ENCODE results near the gene LITAF. TPM values are rescaled to one million over a fixed set of nuclear protein-coding genes. Genes with fewer than 3 reads are reported as not detected.

LITAF gene
- polyA plus RNA-seq, 3 donors: 67.9 to 118 (median 69.0) TPM

GRCh38 chr16:11501632-11502031 is 85.1 kb downstream of the LITAF start:
- no peaks in the 10 kb centered on the region for H3K27me3 ChIP-seq (ENCODE audit: control insufficient read depth in 2 of 2, insufficient read depth in 2 of 2, low read length in 2 of 2)
- intact Hi-C loops (cut with micrococcal nuclease): no loop called here
- Mint-ChIP-seq H3K36me3 (no peaks in the 10 kb centered on the region), H3K9me3 (no peaks in the 10 kb centered on the region), H3K4me1 (peaks cover 36% of the 10 kb centered on the region), H3K27ac (peak overlapping the region in 1 of 7 donors; percentile 22), H3K27me3 (ENCODE audit: low read depth in 3 of 3) (peaks cover 4 to 13% (median 5%) of the 10 kb centered on the region in 3 donors), H3K4me3 (no peak overlapping the region)
- peaks cover 27 to 31% of the 10 kb centered on the region in 2 donors for H3K4me1 ChIP-seq (ENCODE audit: control insufficient read depth in 1 of 2, insufficient read depth in 2 of 2, low read length in 2 of 2)
- no peaks in the 10 kb centered on the region for H3K9me3 ChIP-seq (replicated peaks in 1 of 2; ENCODE audit: control insufficient read depth in 1 of 2, insufficient read depth in 1 of 2, low read length in 2 of 2)
- no peak overlapping the region for H2AFZ ChIP-seq (ENCODE audit: insufficient read depth, low read depth, low read length, poor library complexity, severe bottlenecking)
- no peaks in the 10 kb centered on the region for H3K79me2 ChIP-seq (ENCODE audit: insufficient read depth, low read length)
- H3K9ac ChIP-seq (ENCODE audit: insufficient read depth, low read length, poor library complexity, severe bottlenecking): no peak overlapping the region
- 77% methylated on average over 4 of the region's 9 CpGs for WGBS (ENCODE audit: insufficient coverage)
- no peak for DNase-seq
- no peaks in the 10 kb centered on the region for H4K20me1 ChIP-seq (ENCODE audit: insufficient read depth, low read length)
- no peak overlapping the region for H3K4me3 ChIP-seq (replicated peaks in 1 of 3; ENCODE audit: low read depth in 2 of 3, low read length in 3 of 3)
- H3K36me3 ChIP-seq (replicated peaks in 1 of 2; ENCODE audit: control insufficient read depth in 1 of 2, insufficient read depth in 2 of 2, low read length in 2 of 2): no peaks in the 10 kb centered on the region
- H3K27ac ChIP-seq (ENCODE audit: low read depth in 1 of 2, low read length in 2 of 2): no peak overlapping the region
- no peak overlapping the region for H3K4me2 ChIP-seq (replicated peaks; ENCODE audit: extremely low read depth, low read length, poor library complexity, severe bottlenecking)
- no peak for TF ChIP-seq CTCF (IDR thresholded peaks at IDR 0.05)

GRCh38 chr16:11500700-11501346 is 85.9 kb downstream of the LITAF start:
- H3K36me3 Mint-ChIP-seq: no peaks in the 10 kb centered on the region
- no peak overlapping the region for H3K27ac ChIP-seq (ENCODE audit: low read depth in 1 of 2, low read length in 2 of 2)
- H3K9me3 ChIP-seq (replicated peaks in 1 of 2; ENCODE audit: control insufficient read depth in 1 of 2, insufficient read depth in 1 of 2, low read length in 2 of 2): no peaks in the 10 kb centered on the region
- H3K4me3 Mint-ChIP-seq: no peak overlapping the region
- no peak overlapping the region for H3K9ac ChIP-seq (ENCODE audit: insufficient read depth, low read length, poor library complexity, severe bottlenecking)
- no peak overlapping the region for H3K4me3 ChIP-seq (replicated peaks in 1 of 3; ENCODE audit: low read depth in 2 of 3, low read length in 3 of 3)
- TF ChIP-seq CTCF (IDR thresholded peaks at IDR 0.05): no peak
- 58% methylated on average over 19 of the region's 24 CpGs for WGBS (ENCODE audit: insufficient coverage)
- H3K27me3 ChIP-seq (ENCODE audit: control insufficient read depth in 2 of 2, insufficient read depth in 2 of 2, low read length in 2 of 2): no peaks in the 10 kb centered on the region
- H3K4me1 Mint-ChIP-seq: peaks cover 38% of the 10 kb centered on the region
- no peaks in the 10 kb centered on the region for H3K36me3 ChIP-seq (replicated peaks in 1 of 2; ENCODE audit: control insufficient read depth in 1 of 2, insufficient read depth in 2 of 2, low read length in 2 of 2)
- no peak overlapping the region for H3K27ac Mint-ChIP-seq
- peaks cover 27 to 34% of the 10 kb centered on the region in 2 donors for H3K4me1 ChIP-seq (ENCODE audit: control insufficient read depth in 1 of 2, insufficient read depth in 2 of 2, low read length in 2 of 2)
- H2AFZ ChIP-seq (ENCODE audit: insufficient read depth, low read depth, low read length, poor library complexity, severe bottlenecking): no peak overlapping the region
- no peaks in the 10 kb centered on the region for H4K20me1 ChIP-seq (ENCODE audit: insufficient read depth, low read length)
- no peaks in the 10 kb centered on the region for H3K79me2 ChIP-seq (ENCODE audit: insufficient read depth, low read length)
- intact Hi-C loops (cut with micrococcal nuclease): no loop called here
- DNase-seq: no peak
- no peaks in the 10 kb centered on the region for H3K9me3 Mint-ChIP-seq
- H3K27me3 Mint-ChIP-seq (ENCODE audit: low read depth in 3 of 3): peaks cover 4 to 10% (median 5%) of the 10 kb centered on the region in 3 donors
- no peak overlapping the region for H3K4me2 ChIP-seq (replicated peaks; ENCODE audit: extremely low read depth, low read length, poor library complexity, severe bottlenecking)

All from CD14-positive monocyte (primary cell).